ENCODE results near the gene ATP6V1F.

DNA sequence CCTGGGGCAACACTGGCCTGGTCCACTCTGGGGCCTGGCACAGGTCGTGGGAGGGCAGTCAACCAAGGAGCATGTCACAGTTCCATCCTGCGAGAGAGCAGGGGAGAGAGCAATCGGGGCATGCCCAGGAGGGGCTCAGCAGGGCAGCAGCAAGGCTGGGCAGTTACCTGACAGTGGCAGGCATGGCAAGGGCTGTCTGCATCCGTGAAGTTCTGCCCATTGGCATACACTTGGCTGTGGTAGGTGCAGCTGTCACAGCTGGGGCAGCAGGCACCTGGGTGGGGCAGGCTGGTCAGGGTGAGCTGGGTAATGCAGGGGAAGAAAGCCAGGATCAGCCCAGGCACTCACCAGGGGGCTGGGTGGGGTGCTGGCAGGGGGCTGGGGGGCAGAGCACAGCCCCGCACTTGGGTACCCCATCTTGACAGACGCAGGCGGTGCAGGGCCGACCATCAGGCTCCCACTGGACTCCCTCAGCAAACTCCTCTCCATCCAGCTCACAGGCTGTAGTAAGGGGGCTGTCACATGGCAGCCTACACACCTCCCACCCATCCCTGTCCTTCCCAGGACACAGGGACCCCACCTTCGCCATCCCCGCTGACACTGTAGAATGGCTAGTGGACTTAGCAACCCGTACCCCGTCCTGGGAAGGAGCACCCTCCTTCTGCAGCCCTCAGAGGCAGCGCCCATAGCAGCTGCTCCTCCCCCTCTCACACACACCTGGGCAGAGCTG, 30.0 kb downstream of the ATP6V1F start:
- TF ChIP-seq, protein P1, sequence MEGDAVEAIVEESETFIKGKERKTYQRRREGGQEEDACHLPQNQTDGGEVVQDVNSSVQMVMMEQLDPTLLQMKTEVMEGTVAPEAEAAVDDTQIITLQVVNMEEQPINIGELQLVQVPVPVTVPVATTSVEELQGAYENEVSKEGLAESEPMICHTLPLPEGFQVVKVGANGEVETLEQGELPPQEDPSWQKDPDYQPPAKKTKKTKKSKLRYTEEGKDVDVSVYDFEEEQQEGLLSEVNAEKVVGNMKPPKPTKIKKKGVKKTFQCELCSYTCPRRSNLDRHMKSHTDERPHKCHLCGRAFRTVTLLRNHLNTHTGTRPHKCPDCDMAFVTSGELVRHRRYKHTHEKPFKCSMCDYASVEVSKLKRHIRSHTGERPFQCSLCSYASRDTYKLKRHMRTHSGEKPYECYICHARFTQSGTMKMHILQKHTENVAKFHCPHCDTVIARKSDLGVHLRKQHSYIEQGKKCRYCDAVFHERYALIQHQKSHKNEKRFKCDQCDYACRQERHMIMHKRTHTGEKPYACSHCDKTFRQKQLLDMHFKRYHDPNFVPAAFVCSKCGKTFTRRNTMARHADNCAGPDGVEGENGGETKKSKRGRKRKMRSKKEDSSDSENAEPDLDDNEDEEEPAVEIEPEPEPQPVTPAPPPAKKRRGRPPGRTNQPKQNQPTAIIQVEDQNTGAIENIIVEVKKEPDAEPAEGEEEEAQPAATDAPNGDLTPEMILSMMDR (IDR thresholded peaks at IDR 0.05; ENCODE audit: low read depth, low read length, poor library complexity, severe bottlenecking), result no peak
- no peak for TF ChIP-seq EZH2phosphoT487 (IDR thresholded peaks at IDR 0.05; ENCODE audit: borderline replicate concordance, low read length)
